Measurements from ENCODE around the gene FAM229A.

The FAM229A gene

GRCh38 chr1:32346532-32347157 lies 15.6 kb downstream of the FAM229A start:
- DNase-seq = no peak

- no peak for DNase-seq
Observed at GRCh38 chr1:32345289-32345827, 16.9 kb downstream of the FAM229A start.

GRCh38 chr1:32342704-32343103 lies 19.6 kb downstream of the FAM229A start:
- no peak for DNase-seq

GRCh38 chr1:32341971-32342370 lies 20.3 kb downstream of the FAM229A start:
- no peak for DNase-seq

GRCh38 chr1:32341186-32341757 lies 21.0 kb downstream of the FAM229A start:
- no peak for DNase-seq

- no peak for DNase-seq
Observed at GRCh38 chr1:32339363-32339978, 22.8 kb downstream of the FAM229A start.

- no peak for DNase-seq
Observed at GRCh38 chr1:32338637-32339145, 23.6 kb downstream of the FAM229A start.

- no peak for DNase-seq
Observed at GRCh38 chr1:32337855-32338636, 24.2 kb downstream of the FAM229A start.

DNA sequence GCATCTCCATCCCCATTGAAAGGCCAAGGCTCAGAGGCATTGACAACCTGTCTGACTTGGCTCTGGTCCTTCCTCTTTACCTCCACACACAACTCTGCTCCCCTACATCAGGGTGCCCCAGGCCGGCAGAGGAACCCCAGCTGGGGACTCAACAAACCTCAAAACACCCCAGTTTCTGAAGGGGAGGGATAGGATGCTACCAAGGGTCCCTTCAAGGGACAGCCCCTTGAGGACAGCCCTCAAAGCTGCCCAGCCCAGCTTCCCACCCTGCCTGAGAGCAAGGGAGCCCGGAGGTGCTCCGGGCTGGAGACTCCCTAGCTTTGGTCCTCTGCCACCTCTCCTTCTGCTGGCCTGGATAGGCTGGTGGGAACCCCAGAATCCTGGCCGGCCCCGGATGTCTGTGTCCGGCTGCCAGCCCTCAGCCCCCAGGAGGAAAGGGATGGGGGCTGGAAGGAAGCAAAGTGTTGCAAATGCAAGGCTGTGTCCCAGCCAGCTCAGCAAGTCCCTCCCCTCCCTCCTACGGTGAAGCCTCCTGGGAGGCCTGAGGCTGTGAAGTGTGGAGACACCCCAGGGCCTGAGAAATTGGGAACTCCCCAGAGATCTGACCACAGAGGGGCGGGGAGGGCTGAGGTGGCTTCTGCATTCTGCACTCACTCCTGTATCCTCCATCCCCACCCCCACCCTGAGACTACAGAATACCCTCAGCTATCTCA lies 25.2 kb downstream of the FAM229A start:
- DNase-seq = peak; percentile 27

DNA sequence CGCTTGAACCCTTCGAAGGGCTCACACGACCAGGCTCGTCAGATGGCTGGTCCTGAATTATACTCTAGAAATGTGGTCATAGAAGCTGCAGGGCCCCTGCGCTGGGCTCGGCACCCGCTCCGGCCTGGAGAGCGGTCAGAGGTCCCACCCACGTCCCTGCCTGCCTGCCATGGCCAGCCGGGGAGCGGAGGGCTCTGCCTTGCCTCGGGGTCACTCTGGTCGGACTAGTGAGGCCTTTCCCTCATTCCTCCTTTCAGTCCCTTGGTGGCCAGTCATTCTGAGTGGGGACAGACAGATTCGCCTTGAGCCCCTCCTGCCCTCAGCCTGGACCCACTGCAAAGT lies 25.7 kb downstream of the FAM229A start:
- DNase-seq = no peak

DNA sequence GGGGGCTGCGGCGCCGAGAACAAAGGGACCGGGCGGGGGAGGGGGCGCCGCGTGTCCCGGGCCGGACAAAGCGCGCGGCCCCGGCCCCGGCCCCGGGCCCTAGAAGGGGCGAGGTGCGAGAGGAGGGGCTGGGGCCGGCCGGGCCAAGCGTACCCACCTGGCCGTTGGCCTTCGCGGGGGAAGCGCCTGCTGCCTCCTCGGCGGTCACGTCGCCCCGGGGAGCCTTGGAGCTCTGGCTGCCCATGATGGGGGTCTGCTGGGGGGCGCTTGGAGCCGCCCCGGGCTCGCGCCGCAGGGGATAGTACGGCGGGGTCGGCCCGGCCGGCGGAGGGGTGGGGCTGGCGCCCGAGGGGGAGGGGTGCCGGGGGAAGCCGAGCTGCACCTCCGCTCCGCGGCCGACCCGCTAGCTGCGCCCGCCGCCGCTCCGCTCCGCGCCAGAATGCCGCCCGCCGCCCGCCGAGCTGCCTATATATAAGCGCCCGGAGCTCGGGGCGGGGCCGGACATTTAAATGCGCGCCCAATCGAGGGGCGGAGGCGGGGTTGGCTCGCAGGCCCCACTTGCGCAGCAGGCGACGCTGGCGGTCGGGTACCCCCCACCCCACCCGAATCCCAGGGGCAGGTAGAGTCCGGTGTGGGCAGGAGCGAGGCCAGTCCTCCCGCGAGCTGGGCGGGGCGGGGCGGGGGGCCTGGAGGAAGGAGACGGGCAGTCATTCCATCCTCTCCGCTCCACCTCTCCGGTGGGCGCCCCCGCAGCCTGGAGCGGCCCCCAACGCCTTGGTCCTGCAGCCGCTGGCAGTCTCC lies 26.3 kb downstream of the FAM229A start, which contains the start of gene MARCKSL1:
Gene MARCKSL1 (minus strand): TSS at position 444 of the 801 bp plus-strand sequence. CDS start 200 bp downstream, at position 244.
- DNase-seq = no peak

GRCh38 chr1:32335535-32335789 lies 26.8 kb downstream of the FAM229A start:
- no peak for DNase-seq

- DNase-seq = no peak
Observed at GRCh38 chr1:32334864-32335534, 27.3 kb downstream of the FAM229A start.

GRCh38 chr1:32334274-32334861 lies 27.9 kb downstream of the FAM229A start:
- no peak for DNase-seq

GRCh38 chr1:32333251-32333963 lies 28.9 kb downstream of the FAM229A start:
- no peak for DNase-seq

DNA sequence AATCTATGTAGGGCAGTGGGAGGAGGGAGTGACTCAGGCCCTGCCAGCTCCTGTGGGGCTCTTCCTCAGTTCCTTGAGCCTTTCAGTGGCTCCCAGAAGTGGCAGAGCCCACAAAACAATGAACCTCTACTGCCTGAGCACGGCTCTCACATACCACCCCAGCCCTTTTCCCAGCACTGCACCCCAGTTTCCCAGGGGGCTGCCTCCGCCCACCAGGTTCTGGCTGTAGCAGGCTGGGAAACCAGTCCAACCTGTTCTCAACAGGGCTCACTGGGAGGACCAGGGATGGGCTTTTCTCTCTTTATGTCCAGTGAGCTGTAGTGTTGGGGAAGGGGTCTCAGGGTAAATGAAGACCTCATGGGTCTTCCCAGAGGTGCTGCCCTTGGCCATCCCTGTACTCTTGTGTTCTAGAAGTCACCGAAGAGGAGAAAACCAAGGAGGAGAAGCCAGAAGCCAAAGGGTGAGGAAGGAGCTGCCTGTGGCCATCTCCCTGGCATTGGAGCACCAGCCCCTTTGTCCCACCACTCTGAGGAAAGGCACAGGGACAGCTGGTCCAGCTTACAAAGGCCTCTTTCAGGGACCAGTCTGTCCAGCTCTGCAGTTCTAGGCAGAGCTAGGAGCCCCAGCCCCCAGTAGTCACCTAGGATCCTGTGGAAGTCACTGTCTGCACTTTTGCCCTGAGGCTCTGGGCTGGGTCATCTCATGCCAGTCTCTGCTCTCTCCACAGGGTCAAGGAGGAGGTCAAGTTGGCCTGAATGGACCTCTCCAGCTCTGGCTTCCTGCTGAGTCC lies 29.8 kb downstream of the FAM229A start:
- no peak for DNase-seq

DNA sequence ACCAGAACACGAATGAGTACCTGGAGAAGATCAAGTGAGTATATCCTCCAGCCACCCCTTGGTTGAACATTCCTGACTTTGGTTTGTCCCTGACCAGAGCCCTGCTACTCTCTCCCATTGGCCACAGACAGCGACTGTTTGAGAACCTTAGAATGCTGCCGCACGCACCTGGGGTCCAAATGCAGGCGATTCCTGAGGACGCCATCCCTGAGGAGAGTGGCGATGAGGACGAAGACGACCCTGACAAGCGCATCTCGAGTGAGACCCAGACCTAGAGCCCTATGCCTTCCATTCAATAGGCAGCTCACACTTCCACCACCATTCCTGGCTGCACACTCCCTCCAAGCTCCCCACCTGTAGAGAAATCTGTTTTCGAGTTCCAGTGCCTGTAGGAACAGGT lies 30.7 kb downstream of the FAM229A start:
- no peak for DNase-seq

DNA sequence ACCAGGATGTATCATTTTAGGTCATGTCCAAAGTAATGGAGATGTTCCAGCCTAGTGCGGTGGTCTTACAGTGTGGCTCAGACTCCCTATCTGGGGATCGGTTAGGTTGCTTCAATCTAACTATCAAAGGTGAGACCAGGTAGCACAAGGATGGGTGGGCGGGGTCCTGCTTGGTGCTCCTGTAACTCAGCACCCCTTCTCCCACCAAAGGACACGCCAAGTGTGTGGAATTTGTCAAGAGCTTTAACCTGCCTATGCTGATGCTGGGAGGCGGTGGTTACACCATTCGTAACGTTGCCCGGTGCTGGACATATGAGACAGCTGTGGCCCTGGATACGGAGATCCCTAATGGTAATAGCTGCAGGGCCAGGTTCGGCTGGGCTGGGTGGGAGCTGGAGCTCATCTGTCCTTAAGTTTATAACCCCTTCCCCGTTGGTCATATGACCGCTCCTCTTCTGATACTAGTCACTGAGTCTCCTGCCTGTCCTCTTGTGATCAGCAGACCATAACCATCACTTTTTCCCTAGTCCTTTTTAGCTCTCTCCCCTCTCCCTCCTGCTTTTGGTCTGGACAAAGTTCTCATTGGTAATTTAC lies 31.6 kb downstream of the FAM229A start:
- DNase-seq = no peak

DNA sequence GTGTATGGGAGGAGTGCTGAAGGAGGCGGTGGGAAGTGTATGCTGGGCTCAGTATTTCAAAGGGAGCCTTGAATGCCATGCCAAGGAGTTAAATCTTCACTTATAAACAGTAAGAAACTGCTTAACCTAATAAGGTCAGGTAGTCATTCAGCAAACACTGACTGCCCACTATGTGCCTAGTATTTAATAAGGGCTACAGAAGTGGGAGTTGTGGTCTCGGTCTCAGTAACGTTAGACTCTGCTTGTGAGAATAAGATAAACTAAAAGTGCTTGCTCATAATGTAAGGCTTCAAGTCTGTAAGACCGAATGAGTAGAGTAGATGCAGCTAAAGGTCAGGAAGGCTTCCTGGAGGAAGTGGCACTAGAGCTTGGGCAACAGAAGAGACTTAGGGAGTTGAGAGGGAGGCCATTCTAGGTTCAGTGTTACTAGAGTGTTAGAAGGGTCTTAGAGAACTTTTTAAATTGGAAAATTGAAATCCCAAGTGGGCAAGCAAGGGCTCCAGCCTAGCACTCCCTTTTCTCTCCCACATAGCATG lies 32.3 kb downstream of the FAM229A start:
- no peak for DNase-seq

Data from NK-92 treated with Interleukin-12 subunit alpha and Interleukin-12 subunit beta, amount 100 ng/mL, for 24 hours (cell line).